ENCODE data around the gene SPECC1. TPM values are rescaled to one million over a fixed set of nuclear protein-coding genes. Genes with fewer than 3 reads are reported as not detected.
"Not testable (repeated sequence)": the region's sequence is repeated elsewhere in the genome, so short reads cannot be mapped to it uniquely, and the experiment has no call there.

The SPECC1 gene
- total and polyA plus RNA-seq, 2 of the 13 experiments (the other 11 are each of a cell fraction or from before 2014, with no cell fraction given), result 2.3 to 6.9 TPM

DNA sequence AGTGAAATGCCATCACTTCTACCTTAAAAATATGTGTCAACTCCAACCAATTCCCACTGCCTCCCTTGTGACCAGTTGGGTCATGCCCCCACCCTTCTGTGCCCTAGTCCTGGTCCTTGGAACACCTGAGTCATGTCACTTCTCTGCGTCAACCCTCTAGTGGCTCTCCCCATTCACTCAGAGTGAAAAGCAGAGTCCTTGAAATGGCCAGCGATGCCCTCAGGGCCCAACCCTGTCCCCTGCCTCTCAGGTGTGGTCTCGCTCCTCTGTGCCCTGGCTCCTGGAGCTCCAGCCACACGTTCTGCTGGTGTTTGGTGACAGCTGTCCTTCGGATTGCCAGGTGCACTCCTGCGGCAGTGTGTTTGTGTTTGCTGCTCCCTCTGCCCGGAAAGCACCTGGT, 89.2 kb downstream of the SPECC1 start (continued):
- TF ChIP-seq ZNF317 (CRISPR knock-in tag; IDR thresholded peaks at IDR 0.05), result no peak
- no peak for TF ChIP-seq MATR3 (CRISPR knock-in tag; IDR thresholded peaks at IDR 0.05)
- TF ChIP-seq, protein P1, sequence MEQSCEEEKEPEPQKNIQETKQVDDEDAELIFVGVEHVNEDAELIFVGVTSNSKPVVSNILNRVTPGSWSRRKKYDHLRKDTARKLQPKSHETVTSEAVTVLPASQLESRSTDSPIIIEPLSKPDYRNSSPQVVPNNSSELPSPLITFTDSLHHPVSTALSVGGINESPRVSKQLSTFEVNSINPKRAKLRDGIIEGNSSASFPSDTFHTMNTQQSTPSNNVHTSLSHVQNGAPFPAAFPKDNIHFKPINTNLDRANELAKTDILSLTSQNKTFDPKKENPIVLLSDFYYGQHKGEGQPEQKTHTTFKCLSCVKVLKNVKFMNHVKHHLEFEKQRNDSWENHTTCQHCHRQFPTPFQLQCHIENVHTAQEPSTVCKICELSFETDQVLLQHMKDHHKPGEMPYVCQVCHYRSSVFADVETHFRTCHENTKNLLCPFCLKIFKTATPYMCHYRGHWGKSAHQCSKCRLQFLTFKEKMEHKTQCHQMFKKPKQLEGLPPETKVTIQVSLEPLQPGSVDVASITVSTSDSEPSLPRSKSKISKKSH (CRISPR knock-in tag; IDR thresholded peaks at IDR 0.05; ENCODE audit: borderline replicate concordance), result no peak
- no peak for TF ChIP-seq ZNF777 (CRISPR knock-in tag; IDR thresholded peaks at IDR 0.05)

DNA sequence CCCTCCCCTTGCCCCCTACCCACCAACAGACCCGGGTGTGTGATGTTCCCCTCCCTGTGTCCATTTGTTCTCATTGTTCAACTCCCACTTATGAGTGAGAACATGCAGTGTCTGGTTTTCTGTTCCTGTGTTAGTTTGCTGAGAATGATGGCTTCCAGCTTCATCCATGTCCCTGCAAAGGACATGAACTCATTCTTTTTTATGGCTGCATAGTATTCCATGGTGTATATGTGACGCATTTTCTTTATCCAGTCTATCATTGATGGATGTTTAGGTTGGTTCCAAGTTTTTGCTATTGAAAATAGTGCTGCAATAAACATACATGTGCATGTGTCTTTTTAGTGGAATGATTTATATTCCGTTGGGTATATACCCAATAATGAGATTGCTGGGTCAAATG, 91.6 kb downstream of the SPECC1 start:
- H3K4me3 ChIP-seq (replicated peaks in 1 of 3; ENCODE audit: insufficient read depth in 1 of 3, low read depth in 2 of 3, low read length in 3 of 3); H3K36me3 ChIP-seq (replicated peaks in 1 of 2; ENCODE audit: control insufficient read depth in 1 of 2, insufficient read depth in 2 of 2, low read length in 2 of 2); H3K79me2 ChIP-seq (ENCODE audit: insufficient read depth, low read length); H4K20me1 ChIP-seq (ENCODE audit: insufficient read depth, low read length); H3K9ac ChIP-seq (ENCODE audit: insufficient read depth, low read depth, low read length); H3K27ac ChIP-seq (ENCODE audit: extremely low read length, insufficient read depth, low read length); BruUV-seq (replicated peaks); H3K4me1 ChIP-seq (ENCODE audit: insufficient read depth, low read length); intact Hi-C loops (cut with micrococcal nuclease; ENCODE audit: unreplicated experiment); DNase-seq (ENCODE audit: low spot score); FAIRE-seq; H3K4me2 ChIP-seq (ENCODE audit: low read depth, low read length); H2AFZ ChIP-seq (ENCODE audit: low read length); ATAC-seq; H3K9me3 ChIP-seq (ENCODE audit: low read length); CTCF ChIA-PET (ENCODE audit: low intra/inter-chr PET ratio, low total read pairs); POLR2A ChIA-PET: not testable (repeated sequence)
- in situ Hi-C loops (cut with HindIII; ENCODE audit: extremely low pct_ligation_motif_present, low pct_unique_long_range_greater_than_20kb), result loop anchor here (10.0 kb wide), 1 partner anchor 106 kb away; no protein-coding TSS in a partner anchor
- 32% methylated on average over 3 of the region's 3 CpGs for WGBS (ENCODE audit: low lambda C conversion rate)
- H3K27me3 ChIP-seq (ENCODE audit: control insufficient read depth in 1 of 2, insufficient read depth in 2 of 2, low read length in 2 of 2), result peaks cover 2 to 47% of the 10 kb centered on the region in 2 experiments; a peak in 3 of 5 replicates
